ENCODE measurements around the gene ATG4B.
A peak's percentile ranks its signal among the peaks of the same experiment; 100 is the strongest.

The ATG4B gene

GRCh38 chr2:241639385-241639784 lies 1.9 kb downstream of the ATG4B start:
- H3K4me3 Mint-ChIP-seq, result peak overlapping the region; percentile 38
- H3K4me1 Mint-ChIP-seq (ENCODE audit: low read depth), result peaks cover 36% of the 10 kb centered on the region
- H3K27me3 Mint-ChIP-seq (ENCODE audit: low read depth), result no peaks in the 10 kb centered on the region
- H3K9me3 Mint-ChIP-seq, result peaks cover 6% of the 10 kb centered on the region
- no peak for DNase-seq (ENCODE audit: low spot score)
- H3K36me3 Mint-ChIP-seq (ENCODE audit: low read depth), result peaks cover 27% of the 10 kb centered on the region
- no peak overlapping the region for H3K27ac Mint-ChIP-seq

GRCh38 chr2:241640165-241640795 lies 2.8 kb downstream of the ATG4B start:
- H3K9me3 Mint-ChIP-seq, result peaks cover 6% of the 10 kb centered on the region
- peaks cover 32% of the 10 kb centered on the region for H3K4me1 Mint-ChIP-seq (ENCODE audit: low read depth)

GRCh38 chr2:241641631-241642030 lies 4.1 kb downstream of the ATG4B start:
- H3K9me3 Mint-ChIP-seq, result peaks cover 6% of the 10 kb centered on the region
- H3K27me3 Mint-ChIP-seq (ENCODE audit: low read depth), result no peaks in the 10 kb centered on the region
- peaks cover 27% of the 10 kb centered on the region for H3K4me1 Mint-ChIP-seq (ENCODE audit: low read depth)
- no peak for DNase-seq (ENCODE audit: low spot score)
- no peak overlapping the region for H3K4me3 Mint-ChIP-seq
- no peak overlapping the region for H3K27ac Mint-ChIP-seq
- H3K36me3 Mint-ChIP-seq (ENCODE audit: low read depth), result peaks cover 29% of the 10 kb centered on the region

More at GRCh38 chr2:241640165-241640795, 2.8 kb downstream of the ATG4B start:
- Mint-ChIP-seq H3K36me3 (ENCODE audit: low read depth) (peaks cover 29% of the 10 kb centered on the region), H3K27me3 (ENCODE audit: low read depth) (no peaks in the 10 kb centered on the region), H3K27ac (no peak overlapping the region), H3K4me3 (no peak overlapping the region)
- DNase-seq (ENCODE audit: low spot score), result no peak

GRCh38 chr2:241645056-241645914 lies 7.8 kb downstream of the ATG4B start:
- Mint-ChIP-seq H3K4me1 (ENCODE audit: low read depth) (peaks cover 16% of the 10 kb centered on the region), H3K27ac (no peak overlapping the region), H3K9me3 (no peaks in the 10 kb centered on the region), H3K27me3 (ENCODE audit: low read depth) (no peaks in the 10 kb centered on the region), H3K36me3 (ENCODE audit: low read depth) (peaks cover 11% of the 10 kb centered on the region), H3K4me3 (no peak overlapping the region)
- DNase-seq (ENCODE audit: low spot score), result no peak

- Mint-ChIP-seq H3K27ac (no peak overlapping the region), H3K9me3 (no peaks in the 10 kb centered on the region), H3K36me3 (ENCODE audit: low read depth) (peaks cover 8% of the 10 kb centered on the region), H3K27me3 (ENCODE audit: low read depth) (no peaks in the 10 kb centered on the region), H3K4me3 (no peak overlapping the region), H3K4me1 (ENCODE audit: low read depth) (peaks cover 9% of the 10 kb centered on the region)
- DNase-seq (ENCODE audit: low spot score), result no peak
Measured at GRCh38 chr2:241645915-241646645, 8.6 kb downstream of the ATG4B start.

- H3K9me3 Mint-ChIP-seq, result no peaks in the 10 kb centered on the region
- no peak overlapping the region for H3K4me3 Mint-ChIP-seq
- no peak for DNase-seq (ENCODE audit: low spot score)
- no peaks in the 10 kb centered on the region for H3K27me3 Mint-ChIP-seq (ENCODE audit: low read depth)
- peaks cover 4% of the 10 kb centered on the region for H3K4me1 Mint-ChIP-seq (ENCODE audit: low read depth)
- peaks cover 21% of the 10 kb centered on the region for H3K36me3 Mint-ChIP-seq (ENCODE audit: low read depth)
- H3K27ac Mint-ChIP-seq, result no peak overlapping the region
Measured at GRCh38 chr2:241648453-241648852, 11.0 kb downstream of the ATG4B start.

- H3K27me3 Mint-ChIP-seq (ENCODE audit: low read depth), result no peaks in the 10 kb centered on the region
- H3K27ac Mint-ChIP-seq, result no peak overlapping the region
- peaks cover 21% of the 10 kb centered on the region for H3K36me3 Mint-ChIP-seq (ENCODE audit: low read depth)
- no peak for DNase-seq (ENCODE audit: low spot score)
- H3K4me3 Mint-ChIP-seq, result no peak overlapping the region
- H3K4me1 Mint-ChIP-seq (ENCODE audit: low read depth), result peaks cover 4% of the 10 kb centered on the region
- H3K9me3 Mint-ChIP-seq, result no peaks in the 10 kb centered on the region
Measured at GRCh38 chr2:241649404-241649803, 11.9 kb downstream of the ATG4B start.

GRCh38 chr2:241649927-241650326 lies 12.4 kb downstream of the ATG4B start:
- no peak overlapping the region for H3K27ac Mint-ChIP-seq
- no peak overlapping the region for H3K4me3 Mint-ChIP-seq
- DNase-seq (ENCODE audit: low spot score), result no peak
- H3K27me3 Mint-ChIP-seq (ENCODE audit: low read depth), result no peaks in the 10 kb centered on the region
- peaks cover 4% of the 10 kb centered on the region for H3K4me1 Mint-ChIP-seq (ENCODE audit: low read depth)
- no peaks in the 10 kb centered on the region for H3K9me3 Mint-ChIP-seq
- peaks cover 23% of the 10 kb centered on the region for H3K36me3 Mint-ChIP-seq (ENCODE audit: low read depth)

- Mint-ChIP-seq H3K36me3 (ENCODE audit: low read depth) (peaks cover 35% of the 10 kb centered on the region), H3K27ac (no peak overlapping the region), H3K4me1 (ENCODE audit: low read depth) (peaks cover 4% of the 10 kb centered on the region), H3K27me3 (ENCODE audit: low read depth) (no peaks in the 10 kb centered on the region), H3K4me3 (no peak overlapping the region), H3K9me3 (no peaks in the 10 kb centered on the region)
- DNase-seq (ENCODE audit: low spot score), result no peak
Measured at GRCh38 chr2:241652142-241652541, 14.6 kb downstream of the ATG4B start.

GRCh38 chr2:241652722-241653121 lies 15.2 kb downstream of the ATG4B start:
- H3K36me3 Mint-ChIP-seq (ENCODE audit: low read depth), result peaks cover 37% of the 10 kb centered on the region
- no peak overlapping the region for H3K27ac Mint-ChIP-seq
- no peak for DNase-seq (ENCODE audit: low spot score)
- no peaks in the 10 kb centered on the region for H3K9me3 Mint-ChIP-seq
- no peak overlapping the region for H3K4me3 Mint-ChIP-seq
- peaks cover 4% of the 10 kb centered on the region for H3K4me1 Mint-ChIP-seq (ENCODE audit: low read depth)
- no peaks in the 10 kb centered on the region for H3K27me3 Mint-ChIP-seq (ENCODE audit: low read depth)

GRCh38 chr2:241653210-241653750 lies 15.8 kb downstream of the ATG4B start:
- DNase-seq (ENCODE audit: low spot score), result no peak
- Mint-ChIP-seq H3K36me3 (ENCODE audit: low read depth) (peaks cover 39% of the 10 kb centered on the region), H3K27me3 (ENCODE audit: low read depth) (no peaks in the 10 kb centered on the region), H3K4me1 (ENCODE audit: low read depth) (peaks cover 4% of the 10 kb centered on the region), H3K27ac (no peak overlapping the region), H3K4me3 (no peak overlapping the region), H3K9me3 (no peaks in the 10 kb centered on the region)

GRCh38 chr2:241654551-241654950 lies 17.1 kb downstream of the ATG4B start:
- Mint-ChIP-seq H3K27ac (no peak overlapping the region), H3K36me3 (ENCODE audit: low read depth) (peaks cover 44% of the 10 kb centered on the region), H3K27me3 (ENCODE audit: low read depth) (no peaks in the 10 kb centered on the region), H3K9me3 (no peaks in the 10 kb centered on the region), H3K4me1 (ENCODE audit: low read depth) (no peaks in the 10 kb centered on the region), H3K4me3 (no peak overlapping the region)
- no peak for DNase-seq (ENCODE audit: low spot score)

- Mint-ChIP-seq H3K9me3 (no peaks in the 10 kb centered on the region), H3K27ac (no peak overlapping the region), H3K4me3 (no peak overlapping the region), H3K36me3 (ENCODE audit: low read depth) (peaks cover 49% of the 10 kb centered on the region), H3K4me1 (ENCODE audit: low read depth) (no peaks in the 10 kb centered on the region), H3K27me3 (ENCODE audit: low read depth) (no peaks in the 10 kb centered on the region)
- no peak for DNase-seq (ENCODE audit: low spot score)
Measured at GRCh38 chr2:241655516-241656189, 18.2 kb downstream of the ATG4B start.
